Fibroblast of mammary gland (primary cell): ENCODE data around the gene EIF1AY.

Experiments
- DNase-seq: peaks from one replicate; pipeline ENCODE4 v3.0.0-alpha.2; 2010; ENCODE audit warnings: low read depth
- H3K4me3 ChIP-seq: 2 replicates; pipeline ENCODE4 v1.5.1; 2011; ENCODE audit warnings: low read depth, mild to moderate bottlenecking, low read length, moderate library complexity; ENCODE audit not compliant: control insufficient read depth
- CTCF ChIP-seq: conservative IDR thresholded peaks from 2 replicates; pipeline ENCODE4 v1.5.1; 2011; ENCODE audit warnings: low read depth, low read length, inconsistent platforms; ENCODE audit not compliant: control insufficient read depth, insufficient read depth

EIF1AY gene

GRCh38 chrY:20575531-20576121 lies at the start of gene EIF1AY:
Gene EIF1AY (plus strand): TSS chrY:20575776. CDS start chrY:20575872, 96 bp downstream.
- no peak for DNase-seq
- no peak for TF ChIP-seq CTCF
- H3K4me3 ChIP-seq: no peak within 1 kb of the TSS

- no peak for TF ChIP-seq CTCF
- H3K4me3 ChIP-seq: no peak overlapping the region
- DNase-seq: no peak
Measured at GRCh38 chrY:20528435-20528834, 47.1 kb upstream of the EIF1AY start.

GRCh38 chrY:20538186-20538585 lies 37.4 kb upstream of the EIF1AY start:
- no peak overlapping the region for H3K4me3 ChIP-seq

GRCh38 chrY:20538933-20539332 lies 36.6 kb upstream of the EIF1AY start:
- no peak for DNase-seq
- no peak overlapping the region for H3K4me3 ChIP-seq
- TF ChIP-seq CTCF: no peak

More at GRCh38 chrY:20538186-20538585, 37.4 kb upstream of the EIF1AY start:
- no peak for TF ChIP-seq CTCF
- no peak for DNase-seq

- TF ChIP-seq CTCF: no peak
- no peak for DNase-seq
- no peak overlapping the region for H3K4me3 ChIP-seq
Measured at GRCh38 chrY:20544451-20544960, 31.1 kb upstream of the EIF1AY start.

GRCh38 chrY:20546071-20546470 lies 29.5 kb upstream of the EIF1AY start:
- DNase-seq: no peak
- H3K4me3 ChIP-seq: no peak overlapping the region
- TF ChIP-seq CTCF: no peak
